H1 (cell line): ENCODE results near the gene RFNG. TPM values are rescaled to one million over a fixed set of nuclear protein-coding genes. Genes with fewer than 3 reads are reported as not detected.

Experiments
- CTCF ChIA-PET: fragments of 300-600 bp; sonication (Branson Sonifier 250); formaldehyde crosslinking; loops from one replicate; lab custom pipeline; 2021; ENCODE audit not compliant: partially characterized antibody; lab: Charles Lee
- POLR2A ChIA-PET: fragments of 300-600 bp; sonication (Branson Sonifier 250); formaldehyde crosslinking; loops from one replicate; lab custom pipeline; 2021; ENCODE audit warnings: inconsistent platforms; ENCODE audit not compliant: partially characterized antibody; lab: Charles Lee
- DNase-seq, 2 experiments: peaks; one replicate each; pipeline versions ENCODE4 v3.0.0 to v3.0.0-alpha.2; 2010 to 2022; ENCODE audit warnings: low spot score in 2 of 2, low read depth in 1 of 2, mixed read lengths in 1 of 2
- FAIRE-seq: peaks from 2 replicates; lab custom pipeline; 2011; peaks lifted over from hg19 to GRCh38; lab: Jason Lieb, UNC
- H2AFZ ChIP-seq: 2 replicates; pipeline ENCODE4 v1.8.1; 2012; ENCODE audit warnings: low read length, inconsistent platforms
- H2AK5ac ChIP-seq: 2 replicates; pipeline ENCODE4 v1.6.1; 2013; ENCODE audit warnings: low read depth, low read length
- H2BK120ac ChIP-seq: replicated peaks from 2 replicates; pipeline ENCODE3; 2013; ENCODE audit warnings: low read depth, low read length, inconsistent platforms
- H2BK12ac ChIP-seq: 2 replicates; pipeline ENCODE4 v1.6.1; 2013; ENCODE audit warnings: low read depth, low read length
- H2BK15ac ChIP-seq: 2 replicates; pipeline ENCODE4 v1.6.1; 2013; ENCODE audit warnings: low read length
- H2BK20ac ChIP-seq: 2 replicates; pipeline ENCODE4 v1.6.1; 2013; ENCODE audit warnings: low read length
- H2BK5ac ChIP-seq: 2 replicates; pipeline ENCODE4 v1.6.1; 2013; ENCODE audit warnings: low read depth, low read length
- H3K14ac ChIP-seq: 2 replicates; pipeline ENCODE4 v1.6.1; 2013; ENCODE audit warnings: inconsistent platforms; ENCODE audit not compliant: insufficient read length
- H3K18ac ChIP-seq: 2 replicates; pipeline ENCODE4 v1.6.1; 2013; ENCODE audit warnings: low read length; ENCODE audit errors: extremely low read depth
- H3K23ac ChIP-seq: 2 replicates; pipeline ENCODE4 v1.6.1; 2013; ENCODE audit warnings: inconsistent platforms; ENCODE audit not compliant: insufficient read length
- H3K23me2 ChIP-seq: 2 replicates; pipeline ENCODE4 v1.6.1; 2013; ENCODE audit warnings: low read depth, low read length
- H3K27ac ChIP-seq: 2 replicates; pipeline ENCODE4 v1.6.1; 2011; ENCODE audit warnings: low read depth, low read length, inconsistent platforms
- H3K27me3 ChIP-seq, 4 experiments: replicated peaks in 1 of 4; 1 replicate in 1 of 4; 2 replicates in 3 of 4; pipeline versions ENCODE4 v1.6.1 to v1.8.1; 2011 to 2013; ENCODE audit warnings: low read length in 3 of 4, mild to moderate bottlenecking in 3 of 4, inconsistent platforms in 2 of 4, mixed read lengths in 2 of 4, moderate library complexity in 1 of 4; ENCODE audit not compliant: control insufficient read depth in 3 of 4, insufficient read depth in 3 of 4; ENCODE audit errors: extremely low read depth in 1 of 4
- H3K36me3 ChIP-seq, 4 experiments: 2 replicates each; pipeline versions ENCODE4 v1.6.1 to v1.8.1; 2011 to 2013; ENCODE audit warnings: mild to moderate bottlenecking in 4 of 4, low read length in 3 of 4, moderate library complexity in 2 of 4, control low read depth in 1 of 4, inconsistent platforms in 1 of 4; ENCODE audit not compliant: insufficient read depth in 4 of 4, control insufficient read depth in 2 of 4
- H3K4ac ChIP-seq: replicated peaks from 2 replicates; pipeline ENCODE3; 2013; ENCODE audit warnings: low read length, low read depth, mixed read lengths, inconsistent platforms; ENCODE audit not compliant: insufficient read length
- H3K4me1 ChIP-seq, 4 experiments: replicated peaks in 1 of 4; 1 replicate in 1 of 4; 2 replicates in 3 of 4; pipeline versions ENCODE4 v1.6.1 to v1.8.1; 2011 to 2013; ENCODE audit warnings: low read length in 3 of 4, inconsistent platforms in 2 of 4, mixed read lengths in 1 of 4; ENCODE audit not compliant: insufficient read depth in 4 of 4, control insufficient read depth in 3 of 4
- H3K4me2 ChIP-seq, 2 experiments: 2 replicates each; pipeline versions ENCODE4 v1.6.1 to v1.8.1; 2011 to 2013; ENCODE audit warnings: low read depth in 2 of 2, low read length in 2 of 2, control low read depth in 1 of 2, inconsistent platforms in 1 of 2, mild to moderate bottlenecking in 1 of 2; ENCODE audit not compliant: insufficient read depth in 1 of 2
- H3K4me3 ChIP-seq, 4 experiments: fragments of 200-600, 300-600 bp in 1 of 4; sonication (generic), shearing (Covaris generic), sonication (Bioruptor Twin) in 1 of 4; 2 replicates each; pipeline versions ENCODE4 v1.5.1 to v1.8.1; 2011 to 2016; ENCODE audit warnings: low read length in 4 of 4, low read depth in 3 of 4, control low read depth in 2 of 4, inconsistent platforms in 2 of 4, mild to moderate bottlenecking in 2 of 4, mixed read lengths in 1 of 4, moderate library complexity in 1 of 4; ENCODE audit not compliant: insufficient read depth in 2 of 4; ENCODE audit errors: extremely low read depth in 1 of 4
- H3K56ac ChIP-seq: replicated peaks from 2 replicates; pipeline ENCODE3; 2013; ENCODE audit warnings: low read depth, mild to moderate bottlenecking, mixed read lengths, low read length, inconsistent platforms; ENCODE audit not compliant: insufficient read length
- H3K79me1 ChIP-seq: 2 replicates; pipeline ENCODE4 v1.6.1; 2013; ENCODE audit warnings: low read depth, low read length, control low read depth
- H3K79me2 ChIP-seq, 2 experiments: 2 replicates each; pipeline versions ENCODE4 v1.6.1 to v1.8.1; 2012 to 2013; ENCODE audit warnings: low read length in 2 of 2, mild to moderate bottlenecking in 2 of 2, inconsistent platforms in 1 of 2; ENCODE audit not compliant: insufficient read depth in 2 of 2, control insufficient read depth in 1 of 2
- H3K9ac ChIP-seq, 4 experiments: replicated peaks in 1 of 4; 1 replicate in 1 of 4; 2 replicates in 3 of 4; pipeline versions ENCODE4 v1.6.1 to v1.8.1; 2011 to 2013; ENCODE audit warnings: low read depth in 3 of 4, low read length in 3 of 4, control low read depth in 2 of 4, mild to moderate bottlenecking in 2 of 4, moderate library complexity in 2 of 4, inconsistent platforms in 1 of 4; ENCODE audit errors: extremely low read depth in 1 of 4
- H3K9me3 ChIP-seq, 2 experiments: 2 replicates each; pipeline versions ENCODE4 v1.6.1 to v1.8.1; 2012 to 2013; ENCODE audit warnings: mild to moderate bottlenecking in 2 of 2, moderate library complexity in 2 of 2, control low read depth in 1 of 2, inconsistent platforms in 1 of 2, low read depth in 1 of 2, low read length in 1 of 2, mixed read lengths in 1 of 2; ENCODE audit not compliant: insufficient read depth in 2 of 2
- H4K20me1 ChIP-seq, 2 experiments: replicated peaks in 1 of 2; 2 replicates each; pipeline versions ENCODE3 to v1.8.1; 2011 to 2013; ENCODE audit warnings: inconsistent platforms in 2 of 2, low read length in 2 of 2, mild to moderate bottlenecking in 1 of 2; ENCODE audit not compliant: insufficient read depth in 2 of 2, control insufficient read depth in 1 of 2
- H4K5ac ChIP-seq: 2 replicates; pipeline ENCODE4 v1.6.1; 2013; ENCODE audit warnings: low read length, low read depth, mixed read lengths, inconsistent platforms; ENCODE audit not compliant: insufficient read length
- H4K8ac ChIP-seq: 2 replicates; pipeline ENCODE4 v1.8.0; 2013; ENCODE audit warnings: mild to moderate bottlenecking, moderate library complexity, low read length, inconsistent platforms; ENCODE audit not compliant: insufficient read depth; ENCODE audit errors: extremely low read depth
- H4K91ac ChIP-seq: replicated peaks from 2 replicates; pipeline ENCODE3; 2013; ENCODE audit warnings: low read length, mixed read lengths, inconsistent platforms; ENCODE audit not compliant: insufficient read length
- BCL11A ChIP-seq, 2 experiments: IDR thresholded peaks; one replicate each; pipeline ENCODE4 v1.6.1; 2011; ENCODE audit warnings: low read depth in 2 of 2, low read length in 2 of 2, mild to moderate bottlenecking in 2 of 2
- BRCA1 ChIP-seq: IDR thresholded peaks from 2 replicates; pipeline ENCODE4 v1.6.1; 2012; ENCODE audit warnings: low read depth, low read length, improper control_type of control experiment
- CBX8 ChIP-seq: fragments of 300-800, 300-1000 bp; sonication (generic); IDR thresholded peaks from 2 replicates; pipeline ENCODE4 v1.7.1; 2016; ENCODE audit warnings: low read depth, low read length, borderline replicate concordance
- E2F6 ChIP-seq: IDR thresholded peaks from 2 replicates; pipeline ENCODE4 v1.6.1; 2012; ENCODE audit warnings: inconsistent platforms
- GABPA ChIP-seq: IDR thresholded peaks from 2 replicates; pipeline ENCODE4 v1.6.1; 2011; ENCODE audit warnings: mild to moderate bottlenecking, low read length, moderate library complexity, borderline replicate concordance; ENCODE audit not compliant: insufficient read depth
- GTF2F1 ChIP-seq: IDR thresholded peaks from 2 replicates; pipeline ENCODE4 v1.6.1; 2012; ENCODE audit warnings: low read depth, low read length, improper control_type of control experiment, borderline replicate concordance
- HDAC2 ChIP-seq, 2 experiments: fragments of 300-600 bp in 1 of 2; sonication (generic) in 1 of 2; IDR thresholded peaks; 2 replicates each; pipeline ENCODE4 v1.6.1; 2011 to 2012; ENCODE audit warnings: low read depth in 2 of 2, low read length in 2 of 2, mild to moderate bottlenecking in 2 of 2, moderate library complexity in 2 of 2, borderline replicate concordance in 1 of 2, inconsistent platforms in 1 of 2
- MAFK ChIP-seq: IDR thresholded peaks from 2 replicates; pipeline ENCODE4 v1.6.1; 2012; ENCODE audit warnings: low read depth, mild to moderate bottlenecking, improper control_type of control experiment, low read length
- NRF1 ChIP-seq: IDR thresholded peaks from 2 replicates; pipeline ENCODE4 v1.6.1; 2011; ENCODE audit warnings: mild to moderate bottlenecking, low read depth, low read length, improper control_type of control experiment
- WGBS, 2 experiments: shearing (Covaris generic) in 1 of 2; methylation state at CpG; one replicate each; pipeline versions ENCODE4 v1.1.6 to v1.1.7; 2013 to 2015; ENCODE audit warnings: low lambda C conversion rate in 2 of 2, mixed read lengths in 2 of 2, inconsistent platforms in 1 of 2, low coverage in 1 of 2, missing lambda C conversion rate in 1 of 2; ENCODE audit not compliant: insufficient replicate concordance in 2 of 2, insufficient coverage in 1 of 2, insufficient read length in 1 of 2; ENCODE audit errors: extremely low coverage in 1 of 2, missing lambda C conversion rate in 1 of 2; 5-methylcytosine and 5-hydroxymethylcytosine counted together
- polyA plus RNA-seq, 7 experiments: library from polyadenylated mRNA; depleted of rRNA in 3 of 7; stranded (reverse) in 5 of 7; unstranded in 2 of 7; fragments of >200 nt in 5 of 7; fragments of 200-250 nt in 2 of 7; gene quantifications; 1 replicate in 5 of 7; 2 replicates in 1 of 7; 4 replicates in 1 of 7; pipeline versions ENCODE4 v1.2.1 to v1.2.3, GENCODE V29; 2011 to 2013; ENCODE audit warnings: missing spikeins in 2 of 7, mixed read lengths in 2 of 7
- total RNA-seq: library from RNA; stranded (reverse); fragmentation: NEBNext Ultra II Directional; extraction: Animal tissue kit (Norgen Biotek cat#: 25700); gene quantifications from 2 replicates; pipeline ENCODE4 v1.2.1, GENCODE V29; 2021
- TF ChIP-seq, protein P1 (sequence below): IDR thresholded peaks from 2 replicates; pipeline ENCODE4 v1.6.1; 2011; ENCODE audit warnings: low read depth, mild to moderate bottlenecking, low read length; ENCODE audit not compliant: insufficient read depth

Gene RFNG
- total and polyA plus RNA-seq, 2 of the 8 experiments (the other 6 are each of a cell fraction or from before 2014, with no cell fraction given), result 26.7 to 28.4 TPM

DNA sequence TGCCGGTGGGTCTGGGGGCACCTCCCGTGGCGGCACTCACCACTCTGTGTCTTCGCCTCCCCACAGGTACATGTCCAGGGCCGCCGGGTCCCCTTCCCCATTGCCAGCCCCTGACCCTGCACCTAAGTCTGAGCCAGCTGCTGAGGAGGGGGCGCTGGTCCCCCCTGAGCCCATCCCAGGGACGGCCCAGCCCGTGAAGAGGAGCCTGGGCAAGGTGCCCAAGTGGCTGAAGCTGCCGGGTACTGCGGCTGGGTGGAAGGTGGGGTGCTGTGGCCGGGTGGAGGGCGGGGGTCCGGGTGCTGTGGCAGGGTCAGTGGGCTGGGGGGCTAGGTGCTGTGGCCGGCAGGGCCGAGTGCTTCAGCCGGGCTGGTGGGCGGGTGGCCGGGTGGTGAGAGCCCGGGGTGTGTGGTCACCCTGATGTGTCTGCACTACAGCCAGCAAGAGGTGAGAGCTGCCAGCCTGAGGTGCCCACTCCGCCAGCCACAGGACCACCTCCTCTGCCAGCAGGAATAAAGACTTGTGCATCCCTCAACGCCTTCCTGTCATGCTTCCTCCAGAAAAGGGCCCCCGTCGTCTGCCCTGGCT, 34.6 kb downstream of the RFNG start:
- peak overlapping the region; percentile 31 for H4K5ac ChIP-seq
- no peaks in the 10 kb centered on the region for H3K27me3 ChIP-seq
- no peak for DNase-seq
- H3K23ac ChIP-seq, result no peak overlapping the region
- H3K23me2 ChIP-seq, result peaks cover 3% of the 10 kb centered on the region; the same call in 1 of the 2 replicates
- H3K4me1 ChIP-seq, result peaks cover 0 to 7% (median 3%) of the 10 kb centered on the region in 4 experiments; a peak in 5 of 7 replicates
- POLR2A ChIA-PET, result interaction anchor here (0.7 to 2.8 kb wide), 13 partner anchors 9 to 103 kb away, joined by 3 to 9 read pairs (median 4); partner anchors contain the start of gene FASN
- H3K4me2 ChIP-seq, result no peak overlapping the region
- H2BK120ac ChIP-seq, result no peak overlapping the region
- H3K18ac ChIP-seq, result no peak overlapping the region
- CTCF ChIA-PET, result interaction anchor here (0.6 to 2.7 kb wide), 9 partner anchors 11 to 187 kb away, joined by 3 to 20 read pairs (median 3); partner anchors contain the start of genes NOTUM and RAC3
- no peak for TF ChIP-seq GABPA
- TF ChIP-seq NRF1, result no peak
- no peak for TF ChIP-seq E2F6
- TF ChIP-seq BCL11A (IDR thresholded peaks at IDR 0.05; ENCODE audit: low read depth in 2 of 2, low read length in 2 of 2), result no peak
- no peak for TF ChIP-seq CBX8
- TF ChIP-seq, protein P1, sequence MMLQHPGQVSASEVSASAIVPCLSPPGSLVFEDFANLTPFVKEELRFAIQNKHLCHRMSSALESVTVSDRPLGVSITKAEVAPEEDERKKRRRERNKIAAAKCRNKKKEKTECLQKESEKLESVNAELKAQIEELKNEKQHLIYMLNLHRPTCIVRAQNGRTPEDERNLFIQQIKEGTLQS, result no peak
- TF ChIP-seq GTF2F1, result no peak
- no peak for TF ChIP-seq HDAC2 (IDR thresholded peaks at IDR 0.05; ENCODE audit: borderline replicate concordance in 1 of 2, low read depth in 2 of 2, low read length in 2 of 2)
- TF ChIP-seq MAFK, result no peak
- no peak for TF ChIP-seq BRCA1
- TF ChIP-seq, all 59 proteins: peak for 0
- Histone ChIP-seq H2AFZ (no peak overlapping the region), H3K9me3 (no peaks in the 10 kb centered on the region), H4K8ac (no peak overlapping the region; the same call in 1 of the 2 replicates), H2BK12ac (no peak overlapping the region), H3K9ac (no peak overlapping the region), H2BK5ac (no peak overlapping the region; the same call in 1 of the 2 replicates), H2AK5ac (no peak overlapping the region), H2BK20ac (no peak overlapping the region), H3K4me3 (no peak overlapping the region), H3K79me2 (peaks cover 0 to 7% of the 10 kb centered on the region in 2 experiments; a peak in 1 of 4 replicates), H3K4ac (no peak overlapping the region), H4K91ac (no peak overlapping the region), H3K79me1 (peaks cover 1% of the 10 kb centered on the region; the same call in 1 of the 2 replicates), H2BK15ac (0 out of 2 replicates have a peak overlapping the region, but pooled peaks have one; percentile 16), H3K36me3 (no peaks in the 10 kb centered on the region; a peak in 1 of 8 replicates), H4K20me1 (peaks cover 9 to 18% of the 10 kb centered on the region in 2 experiments), H3K27ac (no peak overlapping the region), H3K56ac (no peak overlapping the region), H3K14ac (no peak overlapping the region)
- no peak for FAIRE-seq
- WGBS, 2 experiments, result 91% methylated on average over 21 of the region's 24 CpGs; no CpG with 5 or more reads in 1 of the 2 experiments
